Cortex of kidney (tissue), 1 donor: ENCODE data around the gene HMGXB4.

Source experiments
- DNase-seq: peaks from one replicate; lab custom pipeline; 2025; lab: John Stamatoyannopoulos, UW

The HMGXB4 gene

DNA sequence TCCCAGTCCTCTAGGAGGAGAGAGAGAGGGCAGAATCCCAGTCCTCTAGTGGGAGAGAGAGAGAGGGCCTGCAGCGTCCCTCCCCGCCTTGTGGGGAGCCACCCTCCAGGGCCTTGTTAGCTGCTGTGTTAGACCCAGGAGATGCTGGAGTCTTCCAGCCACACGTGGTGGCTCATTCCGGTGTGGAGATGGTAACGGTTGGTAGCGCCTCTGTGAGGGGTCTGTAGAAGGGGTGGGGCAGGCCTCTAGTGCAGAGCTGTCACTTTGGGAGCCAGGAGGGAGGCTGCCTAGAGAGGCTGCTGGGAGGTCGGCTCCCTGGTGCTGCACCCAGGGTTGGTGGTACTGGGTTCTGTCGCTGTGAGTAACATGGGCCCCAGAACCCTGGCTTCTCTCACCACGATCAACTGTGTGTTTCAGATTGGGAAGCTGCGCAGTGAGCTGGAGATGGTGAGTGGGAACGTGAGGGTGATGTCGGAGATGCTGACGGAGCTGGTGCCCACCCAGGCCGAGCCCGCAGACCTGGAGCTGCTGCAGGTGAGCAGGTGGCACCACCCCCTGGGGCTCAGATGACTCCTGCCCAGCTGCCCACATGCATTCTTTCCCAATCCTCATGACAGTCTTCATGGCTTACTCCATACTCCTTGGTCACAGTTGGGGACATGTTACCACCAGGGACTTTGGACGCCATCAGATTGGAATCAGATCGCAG, 69.7 kb downstream of the HMGXB4 start:
- DNase-seq = no peak

GRCh38 chr22:35327690-35328471, 70.6 kb downstream of the HMGXB4 start:
- no peak for DNase-seq

GRCh38 chr22:35328472-35328885, 71.2 kb downstream of the HMGXB4 start:
- DNase-seq = no peak

GRCh38 chr22:35329114-35329847, 72.0 kb downstream of the HMGXB4 start:
- DNase-seq = no peak

GRCh38 chr22:35330258-35330861, 73.1 kb downstream of the HMGXB4 start:
- DNase-seq = no peak

GRCh38 chr22:35332278-35332677, 75.0 kb downstream of the HMGXB4 start:
- no peak for DNase-seq

- DNase-seq = no peak
Observed at GRCh38 chr22:35333220-35333619, 75.9 kb downstream of the HMGXB4 start.

DNA sequence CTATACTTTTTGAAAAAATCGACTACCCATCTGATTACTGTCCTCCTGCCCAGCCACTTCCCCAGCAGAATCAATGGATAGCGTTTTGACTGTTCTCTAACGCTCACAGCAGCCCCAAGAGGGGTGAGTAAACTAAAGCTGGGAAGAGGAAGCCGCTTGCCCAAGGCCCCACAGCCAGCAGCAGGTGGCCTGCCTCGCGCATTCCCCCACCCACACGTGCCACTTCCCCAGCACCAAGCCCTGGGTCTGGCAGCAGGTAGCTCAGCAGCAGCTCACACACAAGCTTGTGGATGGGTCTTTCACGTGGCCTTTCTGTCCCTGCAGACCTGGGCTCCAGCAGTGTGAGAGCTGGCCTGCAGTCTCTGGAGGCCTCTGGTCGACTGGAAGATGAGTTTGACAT, 76.7 kb downstream of the HMGXB4 start:
- DNase-seq = no peak

GRCh38 chr22:35335468-35335867, 78.2 kb downstream of the HMGXB4 start:
- DNase-seq = no peak

DNA sequence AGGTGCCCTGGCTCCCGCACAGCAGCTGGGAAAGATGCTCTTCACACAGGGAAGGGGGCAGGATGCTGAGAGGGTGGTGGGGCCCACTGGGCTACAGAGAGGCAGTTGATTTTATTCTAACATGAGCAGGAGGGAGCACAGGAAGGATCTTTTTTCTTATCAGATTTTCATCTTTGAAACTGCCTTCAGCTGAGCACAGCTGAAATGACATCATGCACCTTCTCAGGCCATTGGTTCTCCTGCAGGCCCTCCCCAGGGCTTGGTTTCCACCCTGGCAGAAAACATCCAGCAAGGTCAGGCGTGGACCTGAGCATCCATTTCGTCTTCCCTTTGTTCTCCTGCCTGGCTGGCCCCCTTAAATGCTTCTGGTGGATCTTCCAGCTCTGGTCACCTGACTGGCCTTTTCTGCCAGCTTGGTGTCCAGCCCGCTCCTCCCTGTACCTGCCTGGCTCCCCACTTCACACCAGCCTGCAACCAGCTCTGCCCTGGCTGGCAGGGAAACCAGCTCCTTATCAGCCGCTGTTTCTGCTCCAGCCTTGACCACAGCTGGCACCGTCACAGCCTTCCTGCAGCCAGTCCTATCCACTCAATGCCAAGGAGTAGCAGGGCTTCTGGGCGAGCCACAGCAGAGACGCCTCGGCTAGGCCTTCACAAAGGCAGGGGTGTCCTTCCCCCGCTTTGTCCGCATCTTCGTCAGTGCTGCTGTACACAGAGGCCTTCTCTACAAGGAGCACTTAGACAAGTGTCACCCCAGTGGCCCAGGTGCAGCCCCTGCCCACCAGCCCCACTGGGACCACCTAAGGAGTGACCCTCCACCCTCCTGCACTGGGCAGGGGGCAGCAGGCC, 78.9 kb downstream of the HMGXB4 start:
- no peak for DNase-seq

GRCh38 chr22:35337932-35338331, 80.6 kb downstream of the HMGXB4 start:
- no peak for DNase-seq

DNA sequence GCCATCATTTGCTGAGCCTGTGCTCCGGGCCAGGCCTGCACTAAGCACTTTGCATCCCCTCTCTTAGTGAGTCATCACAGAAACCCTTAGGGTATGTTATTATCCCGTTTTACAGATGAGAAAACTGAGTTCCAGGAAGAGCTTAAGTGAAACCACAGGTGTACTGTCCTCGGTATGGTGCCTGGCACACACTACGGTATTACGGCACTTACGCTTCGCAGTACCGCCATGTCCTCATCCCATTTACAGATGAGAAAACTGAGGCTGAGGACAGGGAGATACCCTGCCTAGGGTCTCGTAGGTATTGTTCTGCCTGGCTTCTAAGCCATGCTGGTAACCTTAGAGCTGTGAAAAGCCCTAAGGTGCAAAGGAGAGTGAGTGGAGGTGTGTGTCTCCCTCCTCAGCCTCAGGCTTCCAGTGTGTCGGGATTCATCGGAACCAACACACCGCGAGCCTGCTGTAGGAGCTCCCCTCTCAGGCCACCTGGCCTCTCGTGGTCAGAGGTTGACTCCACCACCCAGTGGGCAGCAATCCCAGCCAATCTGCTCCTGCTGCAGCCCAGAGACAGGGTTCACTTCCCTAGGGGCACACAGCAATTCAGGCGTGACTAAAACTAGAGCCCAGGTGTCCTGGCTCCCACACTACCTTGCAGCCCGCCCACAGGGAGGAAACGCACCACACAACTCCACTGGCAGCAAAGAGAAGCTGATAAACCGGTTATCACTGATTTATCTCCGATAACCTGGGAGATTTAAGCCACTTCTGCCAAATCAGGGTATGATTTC, 84.0 kb downstream of the HMGXB4 start:
- DNase-seq = no peak

DNA sequence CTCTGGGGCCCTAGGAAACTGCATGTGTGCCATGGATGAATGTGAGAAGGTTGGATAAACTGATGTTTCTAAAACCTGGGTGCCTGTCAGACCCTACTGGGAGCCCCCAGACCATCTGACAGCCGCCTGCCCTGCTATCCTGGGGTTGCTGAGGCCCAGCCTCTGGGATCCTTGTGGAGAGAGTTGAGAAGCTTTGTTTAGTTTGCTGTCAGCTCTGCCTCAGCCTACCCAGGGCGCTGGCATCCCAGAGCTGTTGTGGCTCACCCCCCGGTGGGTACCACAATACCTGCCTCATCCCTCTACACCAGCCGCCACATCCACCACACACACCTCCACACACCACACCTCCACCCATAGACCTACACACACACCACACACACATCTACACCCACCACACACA, 85.1 kb downstream of the HMGXB4 start:
- no peak for DNase-seq

- no peak for DNase-seq
Observed at GRCh38 chr22:35343664-35344550, 86.6 kb downstream of the HMGXB4 start.

- no peak for DNase-seq
Observed at GRCh38 chr22:35344956-35345690, 87.8 kb downstream of the HMGXB4 start.
